ENCODE results near the gene PITPNM3. TPM values are rescaled to one million over a fixed set of nuclear protein-coding genes. Genes with fewer than 3 reads are reported as not detected.

The PITPNM3 gene
- total and polyA plus RNA-seq, 2 of the 8 experiments (the other 6 are each of a cell fraction or from before 2014, with no cell fraction given): 1.7 to 3.1 TPM

DNA sequence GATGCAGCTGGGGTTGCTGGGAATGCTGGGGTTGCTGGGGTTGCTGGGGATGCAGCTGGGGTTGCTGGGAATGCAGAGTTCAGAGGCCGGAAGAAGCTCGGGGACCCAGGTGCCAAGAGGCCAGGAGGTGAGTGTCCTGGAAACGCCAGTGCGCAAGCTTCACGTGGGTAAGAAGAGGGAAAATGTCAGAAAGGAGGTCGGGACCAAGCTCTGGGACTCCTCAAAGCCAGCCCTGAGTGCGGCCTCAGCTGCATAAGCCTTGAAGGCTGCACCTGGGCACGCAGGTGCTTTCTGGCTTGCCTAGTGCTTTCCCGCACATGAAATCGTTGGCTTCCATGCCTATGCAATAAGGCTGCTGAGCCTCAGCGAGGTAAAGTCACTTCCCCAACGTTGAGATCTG, 48.3 kb downstream of the PITPNM3 start:
- H4K20me1 ChIP-seq (replicated peaks in 1 of 2; ENCODE audit: control insufficient read depth in 1 of 2, insufficient read depth in 2 of 2, low read length in 2 of 2): no peaks in the 10 kb centered on the region
- H3K4me3 ChIP-seq (ENCODE audit: extremely low read depth in 1 of 4, insufficient read depth in 2 of 4, low read depth in 3 of 4, low read length in 4 of 4): no peak overlapping the region
- H3K14ac ChIP-seq (ENCODE audit: insufficient read length): no peak overlapping the region
- H3K79me2 ChIP-seq (ENCODE audit: control insufficient read depth in 1 of 2, insufficient read depth in 2 of 2, low read length in 2 of 2): no peaks in the 10 kb centered on the region
- no peak overlapping the region for H3K27ac ChIP-seq (ENCODE audit: low read depth, low read length)
- no peaks in the 10 kb centered on the region for H3K36me3 ChIP-seq (ENCODE audit: control insufficient read depth in 2 of 4, insufficient read depth in 4 of 4, low read length in 3 of 4)
- no peak overlapping the region for H2BK15ac ChIP-seq (ENCODE audit: low read length)
- no peaks in the 10 kb centered on the region for H3K79me1 ChIP-seq (ENCODE audit: low read depth, low read length)
- no peak overlapping the region for H3K4ac ChIP-seq (replicated peaks; ENCODE audit: insufficient read length, low read depth, low read length)
- no peaks in the 10 kb centered on the region for H3K27me3 ChIP-seq (replicated peaks in 1 of 4; ENCODE audit: control insufficient read depth in 3 of 4, extremely low read depth in 1 of 4, insufficient read depth in 3 of 4, low read length in 3 of 4)
- no peak overlapping the region for H4K91ac ChIP-seq (replicated peaks; ENCODE audit: insufficient read length, low read length)
- no peak overlapping the region for H3K9ac ChIP-seq (replicated peaks in 1 of 4; ENCODE audit: extremely low read depth in 1 of 4, low read depth in 3 of 4, low read length in 3 of 4)
- 0 out of 2 replicates have a peak overlapping the region, but pooled peaks have one; percentile 65 for H2AK5ac ChIP-seq (ENCODE audit: low read depth, low read length)
- no peaks in the 10 kb centered on the region; the same call in 1 of the 2 replicates for H3K23me2 ChIP-seq (ENCODE audit: low read depth, low read length)
- no peaks in the 10 kb centered on the region; a peak in 1 of 4 replicates for H3K9me3 ChIP-seq (ENCODE audit: insufficient read depth in 2 of 2, low read depth in 1 of 2, low read length in 1 of 2)
- CTCF ChIA-PET (ENCODE audit: partially characterized antibody): interaction anchor here (0.8 to 1.6 kb wide), 3 partner anchors 12 to 56 kb away, joined by 3 to 6 read pairs (median 3); no protein-coding TSS in a partner anchor
- no peak overlapping the region for H2BK120ac ChIP-seq (replicated peaks; ENCODE audit: low read depth, low read length)
- H3K18ac ChIP-seq (ENCODE audit: extremely low read depth, low read length): no peak overlapping the region
- no peak overlapping the region for H4K5ac ChIP-seq (ENCODE audit: insufficient read length, low read depth, low read length)
- H3K23ac ChIP-seq (ENCODE audit: insufficient read length): no peak overlapping the region
- H2BK5ac ChIP-seq (ENCODE audit: low read depth, low read length): no peak overlapping the region
- peaks cover 2 to 13% (median 7%) of the 10 kb centered on the region in 4 experiments; a peak in 4 of 7 replicates for H3K4me1 ChIP-seq (replicated peaks in 1 of 4; ENCODE audit: control insufficient read depth in 3 of 4, insufficient read depth in 4 of 4, low read length in 3 of 4)
- WGBS, 2 experiments (ENCODE audit: extremely low coverage in 1 of 2, insufficient coverage in 1 of 2, insufficient read length in 1 of 2, insufficient replicate concordance in 2 of 2, low coverage in 1 of 2, low lambda C conversion rate in 2 of 2, missing lambda C conversion rate in 1 of 2): 78% methylated on average over 9 of the region's 12 CpGs; no CpG with 5 or more reads in 1 of the 2 experiments
- H2BK20ac ChIP-seq (ENCODE audit: low read length): no peak overlapping the region
- DNase-seq (ENCODE audit: low read depth in 1 of 2, low spot score in 2 of 2) (no peak), FAIRE-seq (no peak)
- no peak overlapping the region for H3K56ac ChIP-seq (replicated peaks; ENCODE audit: insufficient read length, low read depth, low read length)
- H4K8ac ChIP-seq (ENCODE audit: extremely low read depth, insufficient read depth, low read length): peak overlapping the region; percentile 78
- H2AFZ ChIP-seq (ENCODE audit: low read length): no peak overlapping the region
- H2BK12ac ChIP-seq (ENCODE audit: low read depth, low read length): peak overlapping the region; percentile 27; the same call in 1 of the 2 replicates
- H3K4me2 ChIP-seq (ENCODE audit: insufficient read depth in 1 of 2, low read depth in 2 of 2, low read length in 2 of 2): no peak overlapping the region
- POLR2A ChIA-PET (ENCODE audit: partially characterized antibody): interaction anchor here (1.2 kb wide), 1 partner anchor 60 kb away, joined by 3 read pairs; no protein-coding TSS in a partner anchor
- TF ChIP-seq RNF2 (IDR thresholded peaks at IDR 0.05; ENCODE audit: borderline replicate concordance, low read depth, low read length, missing control alignments, poor library complexity, severe bottlenecking) (no peak), ZNF274 (IDR thresholded peaks at IDR 0.05; ENCODE audit: borderline replicate concordance, extremely low read depth, low read length) (no peak), CHD2 (IDR thresholded peaks at IDR 0.05; ENCODE audit: low read length) (no peak), SUZ12 (IDR thresholded peaks at IDR 0.05; ENCODE audit: low read length) (no peak), SIN3A (conservative IDR thresholded peaks at IDR 0.05 in 1 of 2, IDR thresholded peaks at IDR 0.05 in 1 of 2; ENCODE audit: low read depth in 1 of 2, low read length in 2 of 2) (no peak), NANOG (IDR thresholded peaks at IDR 0.05; ENCODE audit: insufficient read depth, low read depth, low read length, poor library complexity, severe bottlenecking) (no peak), SP2 (IDR thresholded peaks at IDR 0.05; ENCODE audit: low read length) (no peak), SIX5 (IDR thresholded peaks at IDR 0.05; ENCODE audit: low read depth, low read length) (no peak), PHF8 (conservative IDR thresholded peaks at IDR 0.05; ENCODE audit: low read depth, low read length) (no peak), FOSL1 (IDR thresholded peaks at IDR 0.05; ENCODE audit: insufficient read depth, low read depth, low read length) (no peak), BACH1 (IDR thresholded peaks at IDR 0.05; ENCODE audit: low read length) (no peak), GTF2F1 (IDR thresholded peaks at IDR 0.05; ENCODE audit: borderline replicate concordance, low read depth, low read length) (no peak), BCL11A (IDR thresholded peaks at IDR 0.05; ENCODE audit: low read depth in 2 of 2, low read length in 2 of 2) (no peak), SP1 (IDR thresholded peaks at IDR 0.05; ENCODE audit: low read depth, low read length) (no peak)
